Liver (tissue), 9 donors: Measurements from ENCODE around the gene OR51B6. TPM values are rescaled to one million over a fixed set of nuclear protein-coding genes. Genes with fewer than 3 reads are reported as not detected.

Experiments used
- DNase-seq: peaks from one replicate; pipeline ENCODE4 v3.0.0-alpha.2; 2017; ENCODE audit warnings: low spot score
- H3K27ac ChIP-seq, 2 donors: one replicate each; pipeline ENCODE4 v1.7.0; 2013; ENCODE audit warnings: inconsistent platforms in 2 of 2, low read length in 2 of 2, control low read depth in 1 of 2, low read depth in 1 of 2, mild to moderate bottlenecking in 1 of 2
- H3K27me3 ChIP-seq, 4 donors: one replicate each; pipeline versions ENCODE4 v1.6.1 to v1.7.0; 2013; ENCODE audit warnings: low read length in 3 of 4, inconsistent platforms in 1 of 4, mild to moderate bottlenecking in 1 of 4, moderate library complexity in 1 of 4; ENCODE audit not compliant: control insufficient read depth in 4 of 4, insufficient read depth in 4 of 4
- H3K36me3 ChIP-seq, 4 donors: one replicate each; pipeline versions ENCODE4 v1.6.1 to v1.7.0; 2013; ENCODE audit warnings: low read length in 3 of 4, mild to moderate bottlenecking in 3 of 4, low read depth in 1 of 4, moderate library complexity in 1 of 4; ENCODE audit not compliant: control insufficient read depth in 4 of 4, insufficient read depth in 3 of 4
- H3K4me1 ChIP-seq, 4 donors: one replicate each; pipeline versions ENCODE4 v1.6.1 to v1.7.0; 2013; ENCODE audit warnings: low read length in 3 of 4, mild to moderate bottlenecking in 3 of 4, moderate library complexity in 1 of 4; ENCODE audit not compliant: control insufficient read depth in 4 of 4, insufficient read depth in 4 of 4
- H3K4me3 ChIP-seq, 3 donors: one replicate each; pipeline versions ENCODE4 v1.6.1 to v1.7.0; 2013; ENCODE audit warnings: low read length in 3 of 3, control low read depth in 1 of 3, low read depth in 1 of 3, mild to moderate bottlenecking in 1 of 3
- H3K9ac ChIP-seq, 2 donors: one replicate each; pipeline ENCODE4 v1.7.0; 2013; ENCODE audit warnings: low read length in 2 of 2, mild to moderate bottlenecking in 2 of 2, moderate library complexity in 2 of 2, control low read depth in 1 of 2, low read depth in 1 of 2
- H3K9me3 ChIP-seq, 4 donors: one replicate each; pipeline versions ENCODE4 v1.6.1 to v1.7.0; 2013; ENCODE audit warnings: low read length in 3 of 4; ENCODE audit not compliant: control insufficient read depth in 4 of 4
- EGR1 ChIP-seq, 2 donors: IDR thresholded peaks; 2 replicates each; pipeline ENCODE4 v1.6.1; 2016 to 2018; ENCODE audit warnings: antibody characterized with exemption in 2 of 2, low read depth in 2 of 2
- FOXA1 ChIP-seq: IDR thresholded peaks from 2 replicates; pipeline ENCODE4 v1.6.1; 2016; ENCODE audit warnings: antibody characterized with exemption
- FOXA2 ChIP-seq: IDR thresholded peaks from 2 replicates; pipeline ENCODE4 v1.6.1; 2016; ENCODE audit warnings: antibody characterized with exemption
- GABPA ChIP-seq, 2 donors: IDR thresholded peaks in 1 of 2; conservative IDR thresholded peaks in 1 of 2; 2 replicates each; pipeline ENCODE4 v1.6.1; 2016; ENCODE audit warnings: antibody characterized with exemption in 2 of 2, mild to moderate bottlenecking in 1 of 2, moderate library complexity in 1 of 2
- HNF4A ChIP-seq, 2 donors: conservative IDR thresholded peaks; 2 replicates each; pipeline ENCODE4 v1.6.1; 2016; ENCODE audit warnings: antibody characterized with exemption in 2 of 2, mild to moderate bottlenecking in 2 of 2
- HNF4G ChIP-seq: IDR thresholded peaks from 2 replicates; pipeline ENCODE4 v1.6.1; 2016; ENCODE audit warnings: antibody characterized with exemption
- JUND ChIP-seq, 2 donors: IDR thresholded peaks; 2 replicates each; pipeline ENCODE4 v1.6.1; 2016; ENCODE audit warnings: antibody characterized with exemption in 2 of 2
- NR2F2 ChIP-seq: IDR thresholded peaks from 2 replicates; pipeline ENCODE4 v1.6.1; 2016; ENCODE audit warnings: antibody characterized with exemption
- RAD21 ChIP-seq, 2 donors: IDR thresholded peaks; 2 replicates each; pipeline ENCODE4 v1.6.1; 2016; ENCODE audit warnings: antibody characterized with exemption in 2 of 2, mild to moderate bottlenecking in 2 of 2
- RXRA ChIP-seq, 2 donors: IDR thresholded peaks; 2 replicates each; pipeline ENCODE4 v1.6.1; 2017 to 2018; ENCODE audit warnings: antibody characterized with exemption in 2 of 2, mild to moderate bottlenecking in 1 of 2
- TAF1 ChIP-seq: conservative IDR thresholded peaks from 2 replicates; pipeline ENCODE4 v1.6.1; 2016; ENCODE audit warnings: antibody characterized with exemption, mild to moderate bottlenecking
- YY1 ChIP-seq: IDR thresholded peaks from 2 replicates; pipeline ENCODE4 v1.6.1; 2016; ENCODE audit warnings: antibody characterized with exemption, mild to moderate bottlenecking
- WGBS: extraction: QIAGEN DNeasy Blood & Tissue Kit; methylation state at CpG from one replicate; pipeline ENCODE4 v1.1.7; 2013; 5-methylcytosine and 5-hydroxymethylcytosine counted together
- polyA plus RNA-seq, 2 donors: library from polyadenylated mRNA; stranded (reverse) in 1 of 2; unstranded in 1 of 2; fragments of 200-250 nt in 1 of 2; fragments of >200 nt in 1 of 2; fragmentation: Nextera tagmentation in 1 of 2; extraction: Ambion mirVana in 1 of 2; gene quantifications; one replicate each; pipeline versions ENCODE4 v1.2.1 to v1.2.3, GENCODE V29; 2013 to 2015
- total RNA-seq, 2 donors: library from RNA; depleted of rRNA; stranded (reverse); fragments of >200 nt; gene quantifications; one replicate each; pipeline ENCODE4 v1.2.3, GENCODE V29; 2014
- TF ChIP-seq, protein P1 (sequence below): IDR thresholded peaks from 2 replicates; pipeline ENCODE4 v1.6.1; 2016; ENCODE audit warnings: antibody characterized with exemption
- TF ChIP-seq, protein P2 (sequence below): IDR thresholded peaks from 2 replicates; pipeline ENCODE4 v1.6.1; 2016; ENCODE audit warnings: antibody characterized with exemption
- TF ChIP-seq, protein P3 (sequence below): IDR thresholded peaks from 2 replicates; pipeline ENCODE4 v1.6.1; 2016; ENCODE audit warnings: antibody characterized with exemption
- donor health status: healthy.
- donor health status: healthy.
- donor health status: healthy.
- donor health status: healthy.
- donor health status: healthy.

Gene OR51B6
- total and polyA plus RNA-seq, 4 donors: not detected

GRCh38 chr11:5317292-5317691 lies 34.0 kb upstream of the OR51B6 start (continued):
- TF ChIP-seq HNF4A (conservative IDR thresholded peaks at IDR 0.05) (no peak), RAD21 (IDR thresholded peaks at IDR 0.05) (no peak), NR2F2 (no peak)

GRCh38 chr11:5324197-5324596 lies 27.1 kb upstream of the OR51B6 start, which contains the start of gene OR51B2:
OR51B2 (minus strand) TSS chr11:5324297; CDS start chr11:5324297, 0 bp downstream.
- WGBS: 77% methylated on average over 3 of the region's 3 CpGs
- Histone ChIP-seq H3K4me3 (no peak within 1 kb of the TSS), H3K4me1 (no peaks in the 10 kb centered on the region), H3K36me3 (no peaks in the 10 kb centered on the region), H3K9me3 (no peaks in the 10 kb centered on the region), H3K27me3 (peaks cover 0 to 4% (median 0%) of the 10 kb centered on the region in 4 donors), H3K27ac (no peak within 1 kb of the TSS), H3K9ac (no peak within 1 kb of the TSS)
- no peak for DNase-seq
- TF ChIP-seq YY1: no peak
- TF ChIP-seq GABPA (IDR thresholded peaks at IDR 0.05 in 1 of 2, conservative IDR thresholded peaks at IDR 0.05 in 1 of 2): no peak
- TF ChIP-seq RAD21 (IDR thresholded peaks at IDR 0.05): no peak
- TF ChIP-seq FOXA1: no peak
- TF ChIP-seq JUND (IDR thresholded peaks at IDR 0.05): no peak
- TF ChIP-seq HNF4A (conservative IDR thresholded peaks at IDR 0.05): no peak
- no peak for TF ChIP-seq HNF4G
- TF ChIP-seq, protein P1, sequence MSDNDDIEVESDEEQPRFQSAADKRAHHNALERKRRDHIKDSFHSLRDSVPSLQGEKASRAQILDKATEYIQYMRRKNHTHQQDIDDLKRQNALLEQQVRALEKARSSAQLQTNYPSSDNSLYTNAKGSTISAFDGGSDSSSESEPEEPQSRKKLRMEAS: no peak
- no peak for TF ChIP-seq RXRA (IDR thresholded peaks at IDR 0.05)
- TF ChIP-seq EGR1 (IDR thresholded peaks at IDR 0.05; ENCODE audit: low read depth in 2 of 2): no peak
- no peak for TF ChIP-seq FOXA2
- TF ChIP-seq NR2F2: no peak
- TF ChIP-seq, protein P2, sequence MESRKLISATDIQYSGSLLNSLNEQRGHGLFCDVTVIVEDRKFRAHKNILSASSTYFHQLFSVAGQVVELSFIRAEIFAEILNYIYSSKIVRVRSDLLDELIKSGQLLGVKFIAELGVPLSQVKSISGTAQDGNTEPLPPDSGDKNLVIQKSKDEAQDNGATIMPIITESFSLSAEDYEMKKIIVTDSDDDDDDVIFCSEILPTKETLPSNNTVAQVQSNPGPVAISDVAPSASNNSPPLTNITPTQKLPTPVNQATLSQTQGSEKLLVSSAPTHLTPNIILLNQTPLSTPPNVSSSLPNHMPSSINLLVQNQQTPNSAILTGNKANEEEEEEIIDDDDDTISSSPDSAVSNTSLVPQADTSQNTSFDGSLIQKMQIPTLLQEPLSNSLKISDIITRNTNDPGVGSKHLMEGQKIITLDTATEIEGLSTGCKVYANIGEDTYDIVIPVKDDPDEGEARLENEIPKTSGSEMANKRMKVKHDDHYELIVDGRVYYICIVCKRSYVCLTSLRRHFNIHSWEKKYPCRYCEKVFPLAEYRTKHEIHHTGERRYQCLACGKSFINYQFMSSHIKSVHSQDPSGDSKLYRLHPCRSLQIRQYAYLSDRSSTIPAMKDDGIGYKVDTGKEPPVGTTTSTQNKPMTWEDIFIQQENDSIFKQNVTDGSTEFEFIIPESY: no peak
- TF ChIP-seq TAF1: no peak

GRCh38 chr11:5335170-5335569 lies 16.1 kb upstream of the OR51B6 start:
- H3K9ac ChIP-seq: no peak overlapping the region
- H3K36me3 ChIP-seq: no peaks in the 10 kb centered on the region
- no peak for DNase-seq
- H3K27ac ChIP-seq: no peak overlapping the region
- no peaks in the 10 kb centered on the region for H3K4me1 ChIP-seq
- no peaks in the 10 kb centered on the region for H3K27me3 ChIP-seq
- TF ChIP-seq EGR1 (IDR thresholded peaks at IDR 0.05; ENCODE audit: low read depth in 2 of 2) (no peak), HNF4A (conservative IDR thresholded peaks at IDR 0.05) (no peak), HNF4G (no peak), GABPA (IDR thresholded peaks at IDR 0.05 in 1 of 2, conservative IDR thresholded peaks at IDR 0.05 in 1 of 2) (no peak), JUND (IDR thresholded peaks at IDR 0.05) (no peak), RXRA (IDR thresholded peaks at IDR 0.05) (no peak), FOXA2 (no peak)
- TF ChIP-seq, protein P3, sequence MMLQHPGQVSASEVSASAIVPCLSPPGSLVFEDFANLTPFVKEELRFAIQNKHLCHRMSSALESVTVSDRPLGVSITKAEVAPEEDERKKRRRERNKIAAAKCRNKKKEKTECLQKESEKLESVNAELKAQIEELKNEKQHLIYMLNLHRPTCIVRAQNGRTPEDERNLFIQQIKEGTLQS: no peak
- TF ChIP-seq, protein P1: no peak
- H3K4me3 ChIP-seq: no peak overlapping the region
- no peaks in the 10 kb centered on the region for H3K9me3 ChIP-seq
- 37% methylated on average over 1 of the region's 1 CpG for WGBS
